Measurements from ENCODE around the gene SLC6A20.

Gene SLC6A20

DNA sequence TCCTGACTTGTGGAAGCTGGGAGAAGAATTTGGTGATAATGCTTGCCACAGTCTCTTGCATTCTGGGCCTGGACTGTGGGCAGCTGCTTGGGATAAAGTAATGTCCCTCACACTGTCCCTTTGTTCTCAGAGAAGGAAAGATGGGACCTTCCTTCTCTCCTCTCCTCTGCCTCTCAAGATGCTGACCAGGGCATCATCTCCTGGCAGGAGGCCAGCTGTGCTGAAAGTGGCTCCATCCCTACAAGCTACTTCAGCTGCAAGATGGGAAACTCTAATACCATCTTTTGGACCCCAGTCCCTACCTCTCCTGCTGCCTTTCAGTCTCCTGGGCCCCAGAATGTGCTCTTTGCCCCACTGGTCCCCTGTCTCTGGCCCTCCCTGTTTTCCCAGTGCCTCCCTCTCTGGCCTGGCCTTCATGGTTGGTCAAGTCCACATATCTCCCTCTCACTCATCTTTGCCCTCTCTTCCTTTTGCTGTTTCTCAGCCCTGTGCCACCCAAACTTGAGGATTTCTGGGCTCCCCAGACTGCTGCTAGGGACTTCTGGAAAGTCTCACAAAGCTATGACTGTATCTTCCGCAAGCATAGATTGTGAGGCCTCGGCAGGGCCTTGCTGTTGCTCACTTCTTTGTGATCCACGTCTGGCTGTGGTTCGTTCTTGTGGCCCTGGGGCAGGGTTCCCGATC, 7.1 kb upstream of the SLC6A20 start:
- peak in 1 of 56 donors; percentile 9 for DNase-seq

DNA sequence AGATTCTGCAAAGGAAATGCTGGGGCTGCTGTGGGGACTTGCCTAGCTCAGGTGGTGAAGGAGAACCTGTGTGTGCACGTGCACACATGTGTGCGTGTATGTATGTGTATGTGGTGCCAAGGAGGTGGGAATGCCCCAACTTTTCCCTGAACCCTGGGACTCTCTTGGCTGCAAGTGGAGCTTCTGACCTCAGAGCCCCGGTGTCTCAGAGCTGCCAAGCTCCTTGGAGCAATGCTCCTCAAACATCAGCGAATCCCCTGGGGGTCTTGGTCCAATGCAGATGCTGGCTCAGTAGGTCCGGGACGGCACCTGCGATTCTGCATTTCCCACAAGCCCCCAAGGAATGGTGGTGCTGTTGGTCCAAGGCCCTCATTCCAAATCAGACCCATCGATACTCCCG, 5.8 kb upstream of the SLC6A20 start:
- DNase-seq = no peak

DNA sequence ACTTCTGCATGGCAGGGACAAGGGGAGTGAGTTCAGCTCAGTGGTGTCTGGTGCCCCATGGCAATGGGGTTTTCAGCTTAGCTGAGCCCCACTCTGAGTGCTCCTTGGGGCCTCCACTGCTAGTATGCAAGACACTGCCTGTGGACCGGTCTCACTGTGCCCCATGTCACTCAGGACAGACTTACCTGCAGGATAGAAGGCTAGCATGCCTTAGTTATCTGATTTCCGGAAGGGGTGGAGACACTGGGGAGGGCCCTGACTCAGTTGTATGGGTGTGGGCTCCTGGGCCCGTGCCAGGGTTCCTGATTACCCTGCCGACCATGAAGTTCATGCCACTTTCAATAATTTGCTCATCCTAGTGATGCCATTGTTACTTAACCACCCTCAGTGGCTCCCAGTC, 4.3 kb upstream of the SLC6A20 start:
- DNase-seq = no peak

DNA sequence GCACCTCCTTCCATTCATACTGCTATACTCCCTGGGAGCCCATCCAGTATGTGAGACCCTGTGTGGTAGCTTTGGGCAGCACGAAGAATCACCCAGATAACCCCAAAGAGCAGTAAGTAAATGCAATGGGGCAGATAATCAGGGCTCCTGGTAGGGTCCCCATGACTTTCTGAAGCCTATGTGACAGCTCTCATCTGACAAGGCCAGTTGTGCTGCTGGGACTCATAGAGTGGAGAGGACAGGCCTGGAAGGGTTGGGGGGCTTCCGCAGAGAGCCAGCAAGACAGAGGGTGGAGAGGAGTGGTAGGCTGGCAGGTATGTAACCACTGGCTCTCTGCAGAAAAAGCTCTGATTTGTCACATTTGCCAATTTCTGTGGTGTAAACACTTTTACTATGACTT, 3.2 kb upstream of the SLC6A20 start:
- no peak for DNase-seq

DNA sequence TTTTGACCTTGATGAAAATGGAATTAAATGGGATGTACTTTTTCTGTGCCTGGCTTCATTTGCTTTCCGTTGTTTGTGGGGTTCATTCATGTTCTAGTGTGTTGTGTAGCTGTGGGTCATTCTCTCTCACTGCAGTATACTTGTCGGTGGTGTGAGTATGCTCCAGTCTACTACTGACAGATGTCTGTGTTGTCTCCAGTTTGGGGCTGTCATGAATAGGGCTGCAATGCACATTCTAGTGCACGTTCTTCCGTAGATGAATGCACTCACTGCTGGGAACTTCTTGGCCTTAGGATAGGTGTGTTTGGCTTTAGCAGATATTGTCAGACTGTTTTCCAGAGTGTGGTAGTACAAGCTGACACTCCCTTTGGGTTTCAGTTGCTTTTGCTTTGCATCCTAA, 1.7 kb upstream of the SLC6A20 start:
- no peak for DNase-seq

DNA sequence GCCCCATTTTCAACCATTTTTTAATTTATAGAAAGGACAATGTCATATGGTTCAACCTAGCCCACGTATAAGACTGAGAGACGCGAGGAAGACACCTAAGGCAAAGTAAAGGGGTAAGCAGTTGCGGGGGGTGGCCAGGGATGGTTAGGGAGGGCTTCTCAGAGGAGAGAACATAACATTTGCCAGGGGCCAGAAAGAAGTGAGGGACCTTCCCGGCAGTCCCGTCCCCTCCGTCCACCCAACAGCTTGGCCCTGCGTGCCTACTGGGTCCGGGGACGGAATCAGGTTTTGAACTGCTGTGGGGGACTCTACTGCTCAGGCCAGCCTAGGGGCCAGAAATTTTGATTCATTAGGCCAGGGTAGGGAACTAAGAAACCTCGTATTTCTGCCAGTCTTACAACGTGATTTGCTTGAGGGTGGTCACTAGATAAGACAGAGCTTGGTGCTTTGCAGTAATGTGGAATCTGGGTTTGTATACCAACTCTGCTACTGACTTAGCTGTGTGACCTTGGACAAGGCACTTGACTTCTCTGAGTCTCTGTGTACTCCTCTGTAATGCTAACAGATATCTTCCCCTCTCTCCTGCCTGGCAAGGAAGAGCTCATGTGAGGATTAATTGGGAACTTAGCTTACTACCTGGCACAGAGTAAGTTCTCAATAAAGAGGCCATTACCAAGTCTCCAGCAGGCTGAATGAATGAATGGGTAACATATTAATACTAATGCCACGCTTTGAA, 734 bp upstream of the SLC6A20 start:
- DNase-seq = no peak

DNA sequence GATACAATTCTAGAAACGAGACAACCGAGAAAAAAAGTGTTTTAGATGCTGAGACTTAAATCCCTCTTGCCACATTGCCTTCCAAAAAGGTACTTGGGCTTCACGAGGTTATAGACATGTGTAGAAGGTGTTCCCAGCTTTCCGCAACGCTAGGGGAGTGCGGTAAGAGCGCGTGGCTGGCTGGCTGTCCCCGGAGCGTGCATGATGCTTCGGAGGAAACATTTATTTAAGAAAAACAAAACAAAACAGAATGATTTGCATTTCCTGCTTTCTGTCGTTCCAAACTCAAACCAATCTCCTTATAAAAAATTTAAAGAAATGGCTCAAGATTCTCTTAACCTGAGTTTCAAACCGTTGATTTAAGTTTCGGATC, 841 bp downstream of the SLC6A20 start:
- no peak for DNase-seq

DNA sequence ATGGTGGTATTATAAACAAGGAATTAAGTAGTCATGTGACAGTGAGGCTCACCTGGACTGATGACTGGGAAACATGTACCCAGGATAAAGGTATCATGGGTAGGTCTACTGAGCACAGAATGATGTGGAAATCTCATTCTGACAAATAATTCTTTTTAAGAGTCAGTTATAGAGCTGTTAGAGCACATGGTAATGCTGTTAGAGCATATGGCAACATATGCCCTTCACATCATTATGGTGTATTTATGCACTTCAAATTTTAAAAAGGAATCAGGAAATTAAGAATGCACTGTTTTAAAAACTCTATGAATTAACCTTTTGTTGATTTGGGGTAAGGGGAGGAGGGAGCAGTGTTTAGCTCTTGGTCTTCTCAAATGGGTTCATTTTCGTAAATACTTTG, 1.7 kb downstream of the SLC6A20 start:
- DNase-seq = no peak

DNA sequence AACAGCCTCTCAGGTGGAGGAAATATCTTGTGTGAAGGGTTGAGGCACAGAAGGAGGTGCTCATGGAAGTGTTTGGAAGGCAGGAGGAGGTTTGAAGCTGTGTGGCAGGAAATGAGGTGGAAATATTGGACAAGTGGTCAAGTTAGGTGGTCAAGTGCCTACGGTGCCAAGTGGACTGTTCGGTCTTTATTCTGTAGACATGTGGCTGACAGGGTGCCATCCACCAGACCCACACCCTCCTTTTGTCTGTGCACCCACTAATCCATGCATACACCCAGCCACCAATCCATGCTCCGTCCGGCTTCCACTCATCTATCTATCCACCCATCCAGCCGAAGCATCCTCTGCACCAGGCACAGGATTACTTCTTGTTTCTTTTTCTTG, 2.2 kb downstream of the SLC6A20 start:
- no peak for DNase-seq

DNA sequence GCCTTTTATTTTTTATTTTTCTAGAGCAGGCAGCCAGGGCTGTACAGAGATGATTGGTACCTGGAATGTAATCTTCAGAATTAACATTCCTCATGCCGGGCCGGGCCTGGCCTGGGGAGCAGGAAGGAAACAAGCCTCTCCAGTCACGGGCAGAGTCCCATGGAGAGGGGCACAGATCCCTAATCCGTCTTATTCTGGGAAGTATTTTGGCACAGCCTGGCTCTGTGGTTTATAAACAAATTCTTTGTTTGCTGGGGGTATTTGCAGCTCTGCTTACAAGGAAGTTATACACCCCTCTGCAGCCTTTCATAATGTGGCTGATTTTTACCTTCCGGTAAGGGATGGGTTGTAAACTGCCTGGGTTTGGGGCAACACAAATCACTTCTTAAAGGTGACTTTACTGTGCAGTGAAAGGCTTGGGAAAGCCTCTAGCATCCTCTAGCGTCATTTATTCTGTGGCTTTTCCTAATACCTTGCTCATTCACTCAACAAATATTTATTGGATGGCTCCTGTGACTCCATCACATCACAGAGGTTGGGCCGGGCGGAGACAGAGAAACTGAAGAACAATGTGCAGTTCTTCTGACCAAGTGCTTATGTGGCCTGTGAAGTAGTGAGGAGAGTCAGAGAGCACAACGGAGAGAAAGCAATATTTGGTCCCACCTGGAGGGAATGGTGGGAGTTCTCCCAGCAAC, 2.7 kb downstream of the SLC6A20 start:
- no peak for DNase-seq

DNA sequence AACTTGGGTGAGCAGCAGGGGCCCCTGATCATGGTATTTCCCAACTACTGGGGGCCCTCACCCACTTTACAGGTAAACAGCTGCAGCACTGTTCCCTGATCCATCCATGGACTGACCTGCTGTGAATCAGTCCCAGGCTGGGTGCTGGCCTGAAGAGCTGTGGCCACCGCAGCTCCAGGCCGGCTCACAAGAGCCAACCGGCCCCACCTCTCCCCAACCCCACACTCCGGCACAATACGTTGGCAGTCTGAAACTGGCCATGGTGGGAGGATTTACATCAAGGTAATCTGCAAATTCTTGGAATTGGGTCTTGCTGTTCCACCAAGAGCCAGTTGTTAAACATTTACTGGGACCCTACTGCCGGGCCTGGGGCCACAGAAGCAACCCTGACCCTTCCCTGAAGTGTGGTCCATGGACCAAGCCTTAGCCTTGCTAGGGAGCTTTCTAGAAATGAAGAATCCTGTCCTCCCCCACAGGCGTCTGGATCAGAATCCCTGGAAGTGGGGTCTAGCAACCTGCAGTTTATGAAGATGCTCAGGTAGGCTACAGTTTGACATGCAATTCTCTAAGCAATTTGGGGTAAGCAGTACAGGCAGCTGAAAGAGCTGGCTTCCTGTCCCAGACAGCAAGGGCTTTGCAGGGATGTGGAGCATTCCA, 3.7 kb downstream of the SLC6A20 start:
- no peak for DNase-seq

DNA sequence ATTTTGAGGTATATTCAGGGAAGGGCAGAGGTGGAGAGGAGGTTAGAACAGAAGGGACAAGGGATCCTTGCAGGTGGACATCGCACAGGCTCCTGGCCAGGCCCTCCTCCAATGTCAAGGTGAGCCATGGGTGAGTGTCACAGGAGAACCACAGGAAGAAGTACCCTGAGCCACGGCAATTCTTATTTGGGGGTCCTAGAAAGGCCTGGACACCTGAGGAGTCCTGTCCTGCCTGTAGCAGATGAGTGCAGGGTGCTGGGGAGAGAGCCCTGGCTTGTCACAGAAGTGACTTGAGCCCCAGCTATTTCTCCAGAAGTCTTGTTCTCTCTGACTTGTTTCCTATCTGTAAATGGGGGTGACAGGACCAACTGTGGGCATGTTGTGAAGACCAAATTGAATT, 4.3 kb downstream of the SLC6A20 start:
- no peak for DNase-seq

DNA sequence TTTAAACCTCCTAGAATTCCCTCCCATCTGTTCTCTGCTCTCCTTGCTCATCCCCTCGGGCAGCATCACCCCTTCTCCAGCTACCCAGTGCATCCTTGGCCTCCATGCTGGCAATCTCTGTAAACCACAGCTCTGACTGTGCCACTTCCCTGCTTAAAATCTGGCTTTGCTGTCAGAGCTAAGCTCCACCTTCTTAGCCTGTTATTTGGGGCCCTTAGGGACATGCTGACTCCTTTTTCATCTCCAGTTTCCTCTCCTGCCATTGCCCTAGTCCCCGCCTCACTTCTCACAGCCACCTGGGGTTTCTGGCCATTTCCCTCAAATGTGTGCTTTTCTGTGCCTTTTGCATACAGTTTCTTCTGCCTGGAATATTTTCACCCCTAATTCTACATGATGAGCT, 5.7 kb downstream of the SLC6A20 start:
- no peak for DNase-seq

DNA sequence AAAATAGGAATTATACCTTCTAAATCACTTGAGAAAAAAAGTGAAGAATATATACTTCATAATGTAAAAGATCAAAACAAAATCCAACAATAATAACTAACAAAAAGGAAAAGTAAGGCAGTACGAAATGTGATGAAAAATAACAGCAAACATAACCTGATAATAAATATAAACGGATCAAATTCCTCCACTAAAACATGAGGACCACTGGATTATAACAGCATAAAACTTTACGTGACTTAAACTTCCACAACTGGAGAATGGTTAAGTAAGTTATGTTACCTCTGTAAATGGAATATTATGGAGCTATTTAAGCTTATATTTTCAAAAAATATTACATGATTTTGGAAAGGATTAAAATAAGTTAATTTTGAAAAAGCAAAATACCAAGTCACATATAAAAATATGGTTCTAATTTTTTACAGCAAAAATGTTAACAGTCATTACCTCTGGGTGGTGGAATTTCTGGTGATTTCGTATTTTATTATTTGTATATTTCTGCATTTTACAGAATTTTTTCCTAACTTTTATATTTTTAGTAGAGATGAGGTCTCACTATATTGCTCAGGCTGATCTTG, 7.0 kb downstream of the SLC6A20 start:
- no peak for DNase-seq

DNA sequence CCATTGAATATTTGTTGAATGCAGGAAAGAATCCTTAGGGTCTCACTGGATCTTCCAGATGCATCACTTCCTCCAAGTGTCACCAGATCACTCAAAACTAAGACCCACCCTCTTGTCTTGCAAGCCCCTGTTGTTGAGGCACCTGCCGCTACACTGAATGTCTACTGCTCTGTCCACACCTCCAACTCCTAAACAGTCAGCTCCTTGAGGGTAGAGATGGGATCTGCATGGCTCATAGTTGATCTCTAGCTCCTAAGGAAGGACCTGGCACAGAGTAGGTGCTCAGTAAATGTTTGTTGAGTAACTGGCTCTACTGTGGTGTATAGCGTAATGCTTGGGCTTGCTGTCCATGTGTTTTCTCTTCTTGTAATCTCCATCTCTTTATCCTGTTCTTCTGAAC, 8.8 kb downstream of the SLC6A20 start:
- no peak for DNase-seq

DNA sequence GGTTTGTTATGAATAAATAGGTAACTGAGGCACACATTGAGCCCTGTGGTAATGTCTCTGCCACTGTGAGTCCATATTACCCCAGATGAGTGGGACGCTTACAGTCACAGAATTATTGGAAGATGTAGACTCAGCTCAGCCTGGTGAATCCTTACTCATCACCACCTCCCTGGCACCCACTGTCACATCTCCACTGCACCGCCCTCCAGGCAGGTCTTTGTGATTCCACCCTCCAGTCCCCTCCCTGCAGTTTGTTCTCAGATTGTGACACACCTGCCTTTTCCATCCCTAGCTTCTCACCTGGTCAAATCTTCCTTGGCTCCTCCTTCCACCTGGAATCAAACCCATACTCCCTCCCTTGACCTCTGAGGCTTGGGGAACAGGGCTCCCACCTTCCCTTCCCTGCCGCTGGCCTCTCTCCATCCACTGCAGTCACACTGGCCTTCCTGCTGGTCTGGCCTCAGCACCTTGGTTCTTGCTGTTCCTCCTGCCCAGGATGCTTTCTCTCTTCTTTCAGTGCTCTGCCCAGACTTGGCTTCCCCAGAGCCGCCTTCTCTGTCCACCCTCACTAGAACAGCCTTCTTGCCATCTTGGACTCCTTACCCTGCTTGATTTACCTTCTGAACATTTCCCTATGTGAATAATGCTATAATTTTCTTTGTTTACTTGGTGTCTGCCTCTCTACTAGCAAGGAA, 9.4 kb downstream of the SLC6A20 start:
- DNase-seq = peak in 3 of 56 donors; percentile 15 to 27 (median 18)

DNA sequence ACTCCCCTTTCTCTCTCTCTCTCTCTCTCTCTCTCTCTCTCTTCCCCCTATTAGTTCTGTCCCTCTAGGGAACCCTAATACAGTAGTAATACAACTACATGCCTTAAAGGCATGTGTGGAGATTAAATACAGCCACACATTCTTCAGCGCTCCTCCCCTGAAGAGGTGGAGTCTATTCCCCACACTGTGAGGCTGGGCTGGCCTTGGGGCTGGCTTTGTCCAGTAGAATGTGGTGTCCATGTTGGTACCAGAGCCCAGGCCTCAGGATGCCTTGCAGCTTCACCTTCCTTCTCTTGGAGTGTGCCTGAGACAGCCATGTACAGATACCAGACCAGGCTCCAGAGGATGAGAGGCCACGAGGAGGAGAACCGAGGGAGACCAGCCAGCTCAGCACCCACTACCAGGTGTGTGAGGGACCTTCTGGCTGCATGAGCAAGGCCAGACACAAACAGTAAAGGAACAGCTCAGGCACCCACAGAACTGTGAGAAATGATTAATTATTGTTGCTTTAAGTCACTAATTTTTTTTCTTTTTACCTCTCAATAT, 10.7 kb downstream of the SLC6A20 start:
- no peak for DNase-seq

DNA sequence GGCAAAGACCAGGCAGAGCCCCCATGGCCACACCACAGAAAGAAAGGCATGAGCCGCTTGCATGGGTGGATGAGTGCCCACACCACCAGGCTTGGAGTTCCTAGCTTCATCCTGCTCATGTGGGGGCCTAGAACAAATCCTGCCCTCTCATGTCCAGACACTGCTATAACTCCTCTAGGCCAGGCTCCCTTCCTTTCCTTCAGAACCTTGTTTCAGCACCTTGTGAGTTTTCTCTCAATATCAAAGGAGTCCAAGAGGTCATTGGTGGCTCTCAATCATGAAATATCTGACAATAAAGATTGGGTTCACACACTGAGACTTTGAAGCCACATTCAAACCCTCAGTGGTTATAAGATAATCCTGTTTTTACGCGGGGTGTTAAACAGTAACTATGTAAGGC, 12.7 kb downstream of the SLC6A20 start:
- DNase-seq = no peak

DNA sequence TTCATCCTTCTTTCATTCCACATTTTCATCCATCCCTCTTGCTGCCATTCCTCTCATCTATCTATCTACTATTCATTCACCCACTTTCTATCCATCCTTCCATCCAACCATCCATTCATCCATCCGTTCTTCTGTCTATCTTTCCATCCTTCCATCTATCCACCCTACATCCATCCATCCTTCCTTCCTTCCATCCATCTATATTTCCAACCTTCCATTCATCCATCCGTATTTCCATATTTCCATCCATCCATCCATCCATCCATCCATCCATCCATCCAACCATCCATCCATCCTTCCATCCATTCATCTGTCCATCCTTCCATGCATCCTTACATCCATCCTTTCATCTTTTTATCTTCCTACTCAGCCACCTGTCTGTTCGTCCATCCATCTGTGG, 14.0 kb downstream of the SLC6A20 start:
- DNase-seq = no peak

DNA sequence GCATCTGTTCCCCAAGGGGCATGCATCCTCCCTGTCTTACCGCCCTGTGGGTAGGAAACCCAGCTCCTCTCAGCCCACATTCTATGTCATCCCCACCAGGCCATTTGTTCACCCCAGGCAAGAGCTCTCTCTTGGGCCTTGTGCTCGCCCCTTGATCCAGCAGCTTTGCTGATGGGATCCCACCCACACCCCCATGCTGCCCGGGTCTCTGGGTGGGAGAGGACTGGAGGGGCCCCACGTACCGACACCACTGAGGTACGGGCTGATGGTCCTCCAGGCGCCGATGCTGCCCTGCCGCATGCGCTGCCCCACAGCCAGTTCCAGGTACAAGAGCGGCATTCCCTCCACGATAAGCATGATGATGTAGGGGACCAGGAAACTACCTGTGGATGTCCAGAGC, 14.5 kb downstream of the SLC6A20 start:
- DNase-seq = no peak

DNA sequence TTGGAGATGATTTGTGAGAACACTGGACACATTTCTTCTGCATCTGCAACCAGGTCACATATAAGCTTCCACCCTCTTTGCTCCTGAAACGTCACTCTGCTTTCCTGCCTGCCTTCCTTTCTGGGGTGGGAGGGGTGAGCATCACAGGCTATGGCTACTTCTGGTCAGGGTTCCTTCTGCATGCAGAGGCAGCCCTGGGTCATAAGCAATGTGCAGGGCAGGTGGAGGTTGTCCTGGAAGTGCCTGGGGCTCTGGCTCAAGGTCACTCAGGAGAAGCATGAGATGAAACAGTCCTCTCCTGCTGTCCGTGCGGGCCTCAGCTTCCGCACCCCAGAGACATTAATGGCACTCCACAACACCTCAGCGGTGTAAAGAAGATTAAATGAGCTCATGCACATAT, 15.1 kb downstream of the SLC6A20 start:
- no peak for DNase-seq
